Subcutaneous adipose tissue (tissue), 4 donors: ENCODE data around the gene CD300LF. TPM values are rescaled to one million over a fixed set of nuclear protein-coding genes. Genes with fewer than 3 reads are reported as not detected.

Experiments
- CTCF ChIP-seq: fragments of 450-650 bp; IDR thresholded peaks from one replicate; pipeline ENCODE4 v1.5.1; 2016; ENCODE audit warnings: low read depth, mild to moderate bottlenecking, control low read depth, antibody characterized with exemption, moderate library complexity
- total RNA-seq, 4 donors: library from RNA; depleted of rRNA; stranded (reverse); fragments of >200 nt; gene quantifications; one replicate each; pipeline ENCODE4 v1.1.0, GENCODE V29; 2016

The CD300LF gene
- total RNA-seq, 4 donors from 2014 or later = 0.98 to 6.8 (median 1.1) TPM; not detected in 1

GRCh38 chr17:74682471-74683190 lies 30.1 kb downstream of the CD300LF start:
- no peak for TF ChIP-seq CTCF

GRCh38 chr17:74682028-74682427 lies 30.7 kb downstream of the CD300LF start:
- no peak for TF ChIP-seq CTCF

GRCh38 chr17:74680941-74681340 lies 31.8 kb downstream of the CD300LF start:
- no peak for TF ChIP-seq CTCF

GRCh38 chr17:74680213-74680612 lies 32.5 kb downstream of the CD300LF start:
- TF ChIP-seq CTCF = no peak

- TF ChIP-seq CTCF = no peak
Observed at GRCh38 chr17:74679374-74679773, 33.3 kb downstream of the CD300LF start.

- TF ChIP-seq CTCF = no peak
Observed at GRCh38 chr17:74678541-74678940, 34.2 kb downstream of the CD300LF start.

- no peak for TF ChIP-seq CTCF
Observed at GRCh38 chr17:74677558-74678466, 34.9 kb downstream of the CD300LF start.
